Lower leg skin (tissue), 3 donors: Measurements from ENCODE around the gene UBE2E2.

ENCODE experiments used
- POLR2A ChIP-seq, 2 donors: fragments of 450-650 bp; IDR thresholded peaks; one replicate each; pipeline ENCODE4 v1.6.1; 2016 to 2017; ENCODE audit warnings: antibody characterized with exemption in 2 of 2, mild to moderate bottlenecking in 1 of 2, moderate library complexity in 1 of 2
- TF ChIP-seq, protein P1 (sequence below), 3 donors: fragments of 450-650 bp; IDR thresholded peaks; one replicate each; pipeline ENCODE4 v1.5.1; 2016; ENCODE audit warnings: antibody characterized with exemption in 3 of 3, mild to moderate bottlenecking in 3 of 3, moderate library complexity in 2 of 3

DNA sequence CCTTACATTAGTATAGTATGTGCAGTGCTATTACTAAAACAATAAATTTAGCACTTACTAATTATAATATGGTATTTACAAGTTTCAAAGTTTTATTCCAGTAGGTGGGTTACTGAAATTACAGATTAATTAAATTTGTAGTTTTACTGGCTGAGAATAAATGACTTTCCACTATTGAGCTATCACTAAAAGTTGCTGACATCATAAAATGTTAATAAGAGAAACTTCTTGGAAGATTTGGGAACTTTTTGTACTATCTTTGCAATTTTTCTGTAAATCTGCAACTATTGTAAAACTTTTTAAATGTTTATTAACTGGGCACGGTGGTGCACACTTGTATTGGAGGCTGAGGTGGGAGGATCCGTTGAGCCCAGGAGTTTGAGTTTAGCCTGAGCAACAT is 247.7 kb downstream of the UBE2E2 start:
- TF ChIP-seq, protein P1, sequence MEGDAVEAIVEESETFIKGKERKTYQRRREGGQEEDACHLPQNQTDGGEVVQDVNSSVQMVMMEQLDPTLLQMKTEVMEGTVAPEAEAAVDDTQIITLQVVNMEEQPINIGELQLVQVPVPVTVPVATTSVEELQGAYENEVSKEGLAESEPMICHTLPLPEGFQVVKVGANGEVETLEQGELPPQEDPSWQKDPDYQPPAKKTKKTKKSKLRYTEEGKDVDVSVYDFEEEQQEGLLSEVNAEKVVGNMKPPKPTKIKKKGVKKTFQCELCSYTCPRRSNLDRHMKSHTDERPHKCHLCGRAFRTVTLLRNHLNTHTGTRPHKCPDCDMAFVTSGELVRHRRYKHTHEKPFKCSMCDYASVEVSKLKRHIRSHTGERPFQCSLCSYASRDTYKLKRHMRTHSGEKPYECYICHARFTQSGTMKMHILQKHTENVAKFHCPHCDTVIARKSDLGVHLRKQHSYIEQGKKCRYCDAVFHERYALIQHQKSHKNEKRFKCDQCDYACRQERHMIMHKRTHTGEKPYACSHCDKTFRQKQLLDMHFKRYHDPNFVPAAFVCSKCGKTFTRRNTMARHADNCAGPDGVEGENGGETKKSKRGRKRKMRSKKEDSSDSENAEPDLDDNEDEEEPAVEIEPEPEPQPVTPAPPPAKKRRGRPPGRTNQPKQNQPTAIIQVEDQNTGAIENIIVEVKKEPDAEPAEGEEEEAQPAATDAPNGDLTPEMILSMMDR (IDR thresholded peaks at IDR 0.05) = no peak
- TF ChIP-seq POLR2A (IDR thresholded peaks at IDR 0.05) = no peak
